Measurements from ENCODE around the gene VTI1A. TPM values are rescaled to one million over a fixed set of nuclear protein-coding genes. Genes with fewer than 3 reads are reported as not detected.

The VTI1A gene
- total and polyA plus RNA-seq, 4 donors: 5.5 to 26.9 (median 13.1) TPM

- TF ChIP-seq EGR1 (IDR thresholded peaks at IDR 0.05; ENCODE audit: low read depth in 2 of 2) (no peak), ATF3 (IDR thresholded peaks at IDR 0.05) (no peak), MAX (IDR thresholded peaks at IDR 0.05) (no peak), TAF1 (conservative IDR thresholded peaks at IDR 0.05) (no peak), NR2F2 (IDR thresholded peaks at IDR 0.05) (no peak), RXRA (IDR thresholded peaks at IDR 0.05) (no peak), FOXA1 (IDR thresholded peaks at IDR 0.05) (no peak), RAD21 (IDR thresholded peaks at IDR 0.05) (no peak)
- Histone ChIP-seq H3K36me3 (ENCODE audit: control insufficient read depth in 4 of 4, insufficient read depth in 3 of 4, low read depth in 1 of 4, low read length in 3 of 4) (no peaks in the 10 kb centered on the region), H3K27ac (ENCODE audit: low read depth in 1 of 2, low read length in 2 of 2) (no peak overlapping the region), H3K27me3 (ENCODE audit: control insufficient read depth in 4 of 4, insufficient read depth in 4 of 4, low read length in 3 of 4) (no peaks in the 10 kb centered on the region), H3K4me3 (ENCODE audit: low read depth in 1 of 3, low read length in 3 of 3) (no peak overlapping the region), H3K9ac (ENCODE audit: low read depth in 1 of 2, low read length in 2 of 2) (no peak overlapping the region), H3K4me1 (ENCODE audit: control insufficient read depth in 4 of 4, insufficient read depth in 4 of 4, low read length in 3 of 4) (no peaks in the 10 kb centered on the region), H3K9me3 (ENCODE audit: control insufficient read depth in 4 of 4, low read length in 3 of 4) (no peaks in the 10 kb centered on the region)
- WGBS: 97% methylated on average over 3 of the region's 3 CpGs
- no peak for DNase-seq (ENCODE audit: low spot score)
These were observed 123.6 kb downstream of the VTI1A start for GRCh38 chr10:112570585-112570984.

- Histone ChIP-seq H3K9me3 (ENCODE audit: control insufficient read depth in 4 of 4, low read length in 3 of 4) (no peaks in the 10 kb centered on the region), H3K4me3 (ENCODE audit: low read depth in 1 of 3, low read length in 3 of 3) (no peak overlapping the region), H3K27ac (ENCODE audit: low read depth in 1 of 2, low read length in 2 of 2) (no peak overlapping the region), H3K9ac (ENCODE audit: low read depth in 1 of 2, low read length in 2 of 2) (no peak overlapping the region), H3K36me3 (ENCODE audit: control insufficient read depth in 4 of 4, insufficient read depth in 3 of 4, low read depth in 1 of 4, low read length in 3 of 4) (no peaks in the 10 kb centered on the region), H3K4me1 (ENCODE audit: control insufficient read depth in 4 of 4, insufficient read depth in 4 of 4, low read length in 3 of 4) (peaks cover 0 to 2% (median 0%) of the 10 kb centered on the region in 4 donors), H3K27me3 (ENCODE audit: control insufficient read depth in 4 of 4, insufficient read depth in 4 of 4, low read length in 3 of 4) (no peaks in the 10 kb centered on the region)
- 97% methylated on average over 1 of the region's 1 CpG for WGBS
- DNase-seq (ENCODE audit: low spot score): no peak
- TF ChIP-seq YY1 (IDR thresholded peaks at IDR 0.05) (no peak), REST (IDR thresholded peaks at IDR 0.05) (no peak), HNF4A (conservative IDR thresholded peaks at IDR 0.05) (no peak), SP1 (IDR thresholded peaks at IDR 0.05) (no peak), FOXA1 (IDR thresholded peaks at IDR 0.05) (no peak), FOXA2 (IDR thresholded peaks at IDR 0.05) (no peak), ZBTB33 (IDR thresholded peaks at IDR 0.05) (no peak), EGR1 (IDR thresholded peaks at IDR 0.05; ENCODE audit: low read depth in 2 of 2) (no peak), TAF1 (conservative IDR thresholded peaks at IDR 0.05) (no peak), ATF3 (IDR thresholded peaks at IDR 0.05) (no peak)
These were observed 132.6 kb downstream of the VTI1A start for GRCh38 chr10:112579578-112579977.

All from liver (tissue), 9 donors.